ENCODE results near the gene SPATA33.
"Not testable (repeated sequence)": the region's sequence is repeated elsewhere in the genome, so short reads cannot be mapped to it uniquely, and the experiment has no call there.

Gene SPATA33

GRCh38 chr16:89629827-89630610, 27.6 kb upstream of the SPATA33 start:
- no peak for DNase-seq

GRCh38 chr16:89633064-89633631, 24.5 kb upstream of the SPATA33 start:
- peak; percentile 72 for DNase-seq

- not testable (repeated sequence) for DNase-seq
Observed at GRCh38 chr16:89634463-89635385, 22.9 kb upstream of the SPATA33 start.

- no peak for DNase-seq
Observed at GRCh38 chr16:89636663-89637062, 21.0 kb upstream of the SPATA33 start.

- DNase-seq: no peak
Observed at GRCh38 chr16:89637379-89637778, 20.3 kb upstream of the SPATA33 start.

- DNase-seq: no peak
Observed at GRCh38 chr16:89638455-89638854, 19.2 kb upstream of the SPATA33 start.

- DNase-seq: no peak
Observed at GRCh38 chr16:89639385-89639784, 18.3 kb upstream of the SPATA33 start.

GRCh38 chr16:89641458-89642119, 16.0 kb upstream of the SPATA33 start:
- DNase-seq: no peak

- DNase-seq: no peak
Observed at GRCh38 chr16:89642574-89642973, 15.1 kb upstream of the SPATA33 start.

- no peak for DNase-seq
Observed at GRCh38 chr16:89643769-89644300, 13.8 kb upstream of the SPATA33 start.

- DNase-seq: no peak
Observed at GRCh38 chr16:89645122-89645521, 12.5 kb upstream of the SPATA33 start.

- DNase-seq: no peak
Observed at GRCh38 chr16:89646270-89646669, 11.4 kb upstream of the SPATA33 start.

- no peak for DNase-seq
Observed at GRCh38 chr16:89646906-89647305, 10.7 kb upstream of the SPATA33 start.

- DNase-seq: no peak
Observed at GRCh38 chr16:89651584-89651983, 6.1 kb upstream of the SPATA33 start.

GRCh38 chr16:89653656-89654295, 3.9 kb upstream of the SPATA33 start:
- DNase-seq: no peak

GRCh38 chr16:89655062-89655643, 2.5 kb upstream of the SPATA33 start:
- no peak for DNase-seq

GRCh38 chr16:89656435-89657121, 1.1 kb upstream of the SPATA33 start:
- no peak for DNase-seq

- no peak for DNase-seq
Observed at GRCh38 chr16:89658221-89658879, 714 bp downstream of the SPATA33 start.

GRCh38 chr16:89660146-89660545, 2.5 kb downstream of the SPATA33 start:
- no peak for DNase-seq

GRCh38 chr16:89661215-89661614, 3.6 kb downstream of the SPATA33 start:
- no peak for DNase-seq

- not testable (repeated sequence) for DNase-seq
Observed at GRCh38 chr16:89664238-89664637, 6.6 kb downstream of the SPATA33 start.

All from T1000 (cell line).